ENCODE measurements around the gene TBXAS1. TPM values are rescaled to one million over a fixed set of nuclear protein-coding genes. Genes with fewer than 3 reads are reported as not detected.

Gene TBXAS1
- polyA plus RNA-seq, 4 donors = 22.9 to 28.9 (median 25.4) TPM

- no peak for DNase-seq (ENCODE audit: low read depth in 4 of 4, low spot score in 3 of 4)
Observed at GRCh38 chr7:139993169-139993568, 164.1 kb downstream of the TBXAS1 start.

GRCh38 chr7:139993592-139993991 is 164.5 kb downstream of the TBXAS1 start:
- no peak for DNase-seq (ENCODE audit: low read depth in 4 of 4, low spot score in 3 of 4)

GRCh38 chr7:139994356-139994755 is 165.3 kb downstream of the TBXAS1 start:
- DNase-seq (ENCODE audit: low read depth in 4 of 4, low spot score in 3 of 4) = no peak

GRCh38 chr7:139995017-139995915 is 166.2 kb downstream of the TBXAS1 start:
- DNase-seq (ENCODE audit: low read depth in 4 of 4, low spot score in 3 of 4) = no peak

- no peak for DNase-seq (ENCODE audit: low read depth in 4 of 4, low spot score in 3 of 4)
Observed at GRCh38 chr7:139998572-139998971, 169.5 kb downstream of the TBXAS1 start.

- no peak for DNase-seq (ENCODE audit: low read depth in 4 of 4, low spot score in 3 of 4)
Observed at GRCh38 chr7:139999516-139999915, 170.5 kb downstream of the TBXAS1 start.

- no peak for DNase-seq (ENCODE audit: low read depth in 4 of 4, low spot score in 3 of 4)
Observed at GRCh38 chr7:140000666-140001268, 171.7 kb downstream of the TBXAS1 start.

GRCh38 chr7:140003913-140004382 is 174.9 kb downstream of the TBXAS1 start:
- peak in 3 of 4 donors; percentile 32 to 40 (median 37) for DNase-seq (ENCODE audit: low read depth in 4 of 4, low spot score in 3 of 4)

GRCh38 chr7:140004672-140005071 is 175.6 kb downstream of the TBXAS1 start:
- no peak for DNase-seq (ENCODE audit: low read depth in 4 of 4, low spot score in 3 of 4)

GRCh38 chr7:140005341-140005740 is 176.3 kb downstream of the TBXAS1 start:
- DNase-seq (ENCODE audit: low read depth in 4 of 4, low spot score in 3 of 4) = no peak

GRCh38 chr7:140005754-140006503 is 176.9 kb downstream of the TBXAS1 start:
- no peak for DNase-seq (ENCODE audit: low read depth in 4 of 4, low spot score in 3 of 4)

GRCh38 chr7:140006600-140006999 is 177.5 kb downstream of the TBXAS1 start:
- no peak for DNase-seq (ENCODE audit: low read depth in 4 of 4, low spot score in 3 of 4)

- no peak for DNase-seq (ENCODE audit: low read depth in 4 of 4, low spot score in 3 of 4)
Observed at GRCh38 chr7:140007051-140007690, 178.1 kb downstream of the TBXAS1 start.

GRCh38 chr7:140008755-140009610 is 179.9 kb downstream of the TBXAS1 start:
- no peak for DNase-seq (ENCODE audit: low read depth in 4 of 4, low spot score in 3 of 4)

GRCh38 chr7:140009735-140010134 is 180.7 kb downstream of the TBXAS1 start:
- no peak for DNase-seq (ENCODE audit: low read depth in 4 of 4, low spot score in 3 of 4)

GRCh38 chr7:140010194-140010895 is 181.3 kb downstream of the TBXAS1 start:
- DNase-seq (ENCODE audit: low read depth in 4 of 4, low spot score in 3 of 4) = no peak

- no peak for DNase-seq (ENCODE audit: low read depth in 4 of 4, low spot score in 3 of 4)
Observed at GRCh38 chr7:140013676-140014075, 184.6 kb downstream of the TBXAS1 start.

- no peak for DNase-seq (ENCODE audit: low read depth in 4 of 4, low spot score in 3 of 4)
Observed at GRCh38 chr7:140014123-140014522, 185.1 kb downstream of the TBXAS1 start.

GRCh38 chr7:140015471-140015970 is 186.5 kb downstream of the TBXAS1 start:
- no peak for DNase-seq (ENCODE audit: low read depth in 4 of 4, low spot score in 3 of 4)
